ENCODE measurements around the gene ZNF462.

Gene ZNF462

GRCh38 chr9:106878081-106878837 lies 15.3 kb downstream of the ZNF462 start:
- no peak overlapping the region for H2BK120ac ChIP-seq (ENCODE audit: low read depth, low read length)
- peak overlapping the region; percentile 90 for H2AK5ac ChIP-seq (ENCODE audit: low read length, severe bottlenecking)
- no peak overlapping the region for H3K14ac ChIP-seq (ENCODE audit: low read length in 2 of 2)
- no peak overlapping the region for H4K91ac ChIP-seq (ENCODE audit: low read length)
- H2BK12ac ChIP-seq (ENCODE audit: low read length in 2 of 2), result peak overlapping the region; percentile 34 to 64
- peak overlapping the region; percentile 52 to 67 for H3K18ac ChIP-seq (ENCODE audit: low read depth in 1 of 2, low read length in 2 of 2)
- no peak overlapping the region for H2BK5ac ChIP-seq (ENCODE audit: low read depth, low read length, poor library complexity, severe bottlenecking)
- H3K4me3 ChIP-seq (ENCODE audit: insufficient read depth in 1 of 2, low read depth in 1 of 2, low read length in 2 of 2), result no peak overlapping the region
- H2BK15ac ChIP-seq (ENCODE audit: low read depth, poor library complexity, severe bottlenecking), result no peak overlapping the region
- H3K9me3 ChIP-seq (ENCODE audit: control insufficient read depth, low read length), result no peaks in the 10 kb centered on the region
- H3K9ac ChIP-seq (ENCODE audit: low read length), result peak overlapping the region; percentile 3
- no peaks in the 10 kb centered on the region for H3K79me1 ChIP-seq (replicated peaks; ENCODE audit: low read length, poor library complexity, severe bottlenecking)
- no peak overlapping the region for H4K8ac ChIP-seq (ENCODE audit: low read length)
- no peaks in the 10 kb centered on the region for H3K27me3 ChIP-seq (ENCODE audit: control insufficient read depth in 1 of 2, insufficient read depth in 1 of 2, low read length in 2 of 2)
- peaks cover 16% of the 10 kb centered on the region for H3K4me1 ChIP-seq (ENCODE audit: control insufficient read depth, insufficient read depth, low read depth, low read length)
- H3K4me2 ChIP-seq (ENCODE audit: low read length, poor library complexity, severe bottlenecking), result no peak overlapping the region
- no peak overlapping the region for H2AFZ ChIP-seq (ENCODE audit: low read depth, low read length)
- 74% methylated on average over 3 of the region's 5 CpGs for WGBS
- no peak overlapping the region for H3K23ac ChIP-seq (ENCODE audit: low read length in 2 of 2)
- H3K36me3 ChIP-seq (ENCODE audit: control insufficient read depth in 1 of 2, insufficient read depth in 2 of 2, low read depth in 1 of 2, low read length in 2 of 2), result no peaks in the 10 kb centered on the region
- peak overlapping the region in 1 of 2 experiments; percentile 71 for H3K4ac ChIP-seq (ENCODE audit: low read depth in 1 of 2, low read length in 2 of 2)
- no peak for DNase-seq
- H3K27ac ChIP-seq (ENCODE audit: low read length, poor library complexity, severe bottlenecking), result peak overlapping the region; percentile 71

- Histone ChIP-seq H3K4me1 (ENCODE audit: control insufficient read depth, insufficient read depth, low read depth, low read length) (peaks cover 18% of the 10 kb centered on the region), H2BK5ac (ENCODE audit: low read depth, low read length, poor library complexity, severe bottlenecking) (no peak overlapping the region), H3K14ac (ENCODE audit: low read length in 2 of 2) (no peak overlapping the region), H3K18ac (ENCODE audit: low read depth in 1 of 2, low read length in 2 of 2) (no peak overlapping the region), H2AK5ac (ENCODE audit: low read length, severe bottlenecking) (no peak overlapping the region), H4K8ac (ENCODE audit: low read length) (no peak overlapping the region), H4K91ac (ENCODE audit: low read length) (no peak overlapping the region), H2BK12ac (ENCODE audit: low read length in 2 of 2) (peak overlapping the region in 1 of 2 experiments; percentile 47), H3K23ac (ENCODE audit: low read length in 2 of 2) (no peak overlapping the region), H3K4ac (ENCODE audit: low read depth in 1 of 2, low read length in 2 of 2) (no peak overlapping the region), H3K36me3 (ENCODE audit: control insufficient read depth in 1 of 2, insufficient read depth in 2 of 2, low read depth in 1 of 2, low read length in 2 of 2) (no peaks in the 10 kb centered on the region), H2BK15ac (ENCODE audit: low read depth, poor library complexity, severe bottlenecking) (no peak overlapping the region), H2AFZ (ENCODE audit: low read depth, low read length) (no peak overlapping the region), H3K9me3 (ENCODE audit: control insufficient read depth, low read length) (no peaks in the 10 kb centered on the region), H3K4me3 (ENCODE audit: insufficient read depth in 1 of 2, low read depth in 1 of 2, low read length in 2 of 2) (no peak overlapping the region), H2BK120ac (ENCODE audit: low read depth, low read length) (no peak overlapping the region), H3K27ac (ENCODE audit: low read length, poor library complexity, severe bottlenecking) (peak overlapping the region; percentile 71), H3K27me3 (ENCODE audit: control insufficient read depth in 1 of 2, insufficient read depth in 1 of 2, low read length in 2 of 2) (no peaks in the 10 kb centered on the region), H3K9ac (ENCODE audit: low read length) (peak overlapping the region; percentile 3), H3K79me1 (replicated peaks; ENCODE audit: low read length, poor library complexity, severe bottlenecking) (no peaks in the 10 kb centered on the region), H3K4me2 (ENCODE audit: low read length, poor library complexity, severe bottlenecking) (no peak overlapping the region)
- 0% methylated on average over 4 of the region's 4 CpGs for WGBS
- DNase-seq, result peak; percentile 98
Observed at GRCh38 chr9:106878934-106879333, 16.0 kb downstream of the ZNF462 start.

- no peaks in the 10 kb centered on the region for H3K27me3 ChIP-seq (ENCODE audit: control insufficient read depth in 1 of 2, insufficient read depth in 1 of 2, low read length in 2 of 2)
- no peaks in the 10 kb centered on the region for H3K79me1 ChIP-seq (replicated peaks; ENCODE audit: low read length, poor library complexity, severe bottlenecking)
- no peak overlapping the region for H2BK120ac ChIP-seq (ENCODE audit: low read depth, low read length)
- no peak overlapping the region for H3K9ac ChIP-seq (ENCODE audit: low read length)
- H2BK15ac ChIP-seq (ENCODE audit: low read depth, poor library complexity, severe bottlenecking), result no peak overlapping the region
- DNase-seq, result no peak
- H3K4me1 ChIP-seq (ENCODE audit: control insufficient read depth, insufficient read depth, low read depth, low read length), result peaks cover 19% of the 10 kb centered on the region
- peak overlapping the region; percentile 79 for H3K27ac ChIP-seq (ENCODE audit: low read length, poor library complexity, severe bottlenecking)
- no peak overlapping the region for H2BK5ac ChIP-seq (ENCODE audit: low read depth, low read length, poor library complexity, severe bottlenecking)
- no peak overlapping the region for H4K8ac ChIP-seq (ENCODE audit: low read length)
- no peak overlapping the region for H2BK12ac ChIP-seq (ENCODE audit: low read length in 2 of 2)
- H3K4me2 ChIP-seq (ENCODE audit: low read length, poor library complexity, severe bottlenecking), result no peak overlapping the region
- no peak overlapping the region for H3K14ac ChIP-seq (ENCODE audit: low read length in 2 of 2)
- H2AK5ac ChIP-seq (ENCODE audit: low read length, severe bottlenecking), result no peak overlapping the region
- no peaks in the 10 kb centered on the region for H3K36me3 ChIP-seq (ENCODE audit: control insufficient read depth in 1 of 2, insufficient read depth in 2 of 2, low read depth in 1 of 2, low read length in 2 of 2)
- H3K4me3 ChIP-seq (ENCODE audit: insufficient read depth in 1 of 2, low read depth in 1 of 2, low read length in 2 of 2), result no peak overlapping the region
- H2AFZ ChIP-seq (ENCODE audit: low read depth, low read length), result no peak overlapping the region
- no peaks in the 10 kb centered on the region for H3K9me3 ChIP-seq (ENCODE audit: control insufficient read depth, low read length)
- no peak overlapping the region for H3K23ac ChIP-seq (ENCODE audit: low read length in 2 of 2)
- H4K91ac ChIP-seq (ENCODE audit: low read length), result no peak overlapping the region
- H3K4ac ChIP-seq (ENCODE audit: low read depth in 1 of 2, low read length in 2 of 2), result no peak overlapping the region
- 70% methylated on average over 3 of the region's 3 CpGs for WGBS
- peak overlapping the region; percentile 0 to 31 for H3K18ac ChIP-seq (ENCODE audit: low read depth in 1 of 2, low read length in 2 of 2)
Observed at GRCh38 chr9:106879439-106879882, 16.5 kb downstream of the ZNF462 start.

GRCh38 chr9:106880081-106880480 lies 17.1 kb downstream of the ZNF462 start:
- Histone ChIP-seq H2BK5ac (ENCODE audit: low read depth, low read length, poor library complexity, severe bottlenecking) (no peak overlapping the region), H3K4me2 (ENCODE audit: low read length, poor library complexity, severe bottlenecking) (no peak overlapping the region), H2BK120ac (ENCODE audit: low read depth, low read length) (no peak overlapping the region), H3K79me1 (replicated peaks; ENCODE audit: low read length, poor library complexity, severe bottlenecking) (no peaks in the 10 kb centered on the region), H4K8ac (ENCODE audit: low read length) (no peak overlapping the region), H3K4me1 (ENCODE audit: control insufficient read depth, insufficient read depth, low read depth, low read length) (peaks cover 19% of the 10 kb centered on the region), H3K9me3 (ENCODE audit: control insufficient read depth, low read length) (no peaks in the 10 kb centered on the region), H2BK12ac (ENCODE audit: low read length in 2 of 2) (peak overlapping the region; percentile 38 to 54), H3K4me3 (ENCODE audit: insufficient read depth in 1 of 2, low read depth in 1 of 2, low read length in 2 of 2) (no peak overlapping the region), H3K4ac (ENCODE audit: low read depth in 1 of 2, low read length in 2 of 2) (peak overlapping the region in 1 of 2 experiments; percentile 54), H2BK15ac (ENCODE audit: low read depth, poor library complexity, severe bottlenecking) (no peak overlapping the region), H3K27ac (ENCODE audit: low read length, poor library complexity, severe bottlenecking) (peak overlapping the region; percentile 79), H3K27me3 (ENCODE audit: control insufficient read depth in 1 of 2, insufficient read depth in 1 of 2, low read length in 2 of 2) (no peaks in the 10 kb centered on the region), H3K18ac (ENCODE audit: low read depth in 1 of 2, low read length in 2 of 2) (peak overlapping the region in 1 of 2 experiments; percentile 0), H4K91ac (ENCODE audit: low read length) (no peak overlapping the region), H3K14ac (ENCODE audit: low read length in 2 of 2) (no peak overlapping the region), H2AFZ (ENCODE audit: low read depth, low read length) (no peak overlapping the region), H3K9ac (ENCODE audit: low read length) (peak overlapping the region; percentile 43), H3K36me3 (ENCODE audit: control insufficient read depth in 1 of 2, insufficient read depth in 2 of 2, low read depth in 1 of 2, low read length in 2 of 2) (no peaks in the 10 kb centered on the region), H2AK5ac (ENCODE audit: low read length, severe bottlenecking) (peak overlapping the region; percentile 47), H3K23ac (ENCODE audit: low read length in 2 of 2) (no peak overlapping the region)
- DNase-seq, result peak; percentile 69
- 91% methylated on average over 4 of the region's 5 CpGs for WGBS
